AG09309 (cell line): Measurements from ENCODE around the gene DGCR2.
"Not testable (repeated sequence)": the region's sequence is repeated elsewhere in the genome, so short reads cannot be mapped to it uniquely, and the experiment has no call there.

Experiments used
- DNase-seq: peaks from one replicate; pipeline ENCODE4 v3.0.0-alpha.2; 2010; ENCODE audit warnings: low read depth
- H3K4me3 ChIP-seq: 2 replicates; pipeline ENCODE4 v1.5.1; 2011; ENCODE audit warnings: mild to moderate bottlenecking, low read depth, low read length, moderate library complexity; ENCODE audit not compliant: control insufficient read depth
- CTCF ChIP-seq: IDR thresholded peaks from 2 replicates; pipeline ENCODE4 v1.5.1; 2011; ENCODE audit warnings: mild to moderate bottlenecking, low read depth, low read length, inconsistent platforms; ENCODE audit not compliant: insufficient read depth, control insufficient read depth; ENCODE audit errors: missing control alignments

Gene DGCR2

DNA sequence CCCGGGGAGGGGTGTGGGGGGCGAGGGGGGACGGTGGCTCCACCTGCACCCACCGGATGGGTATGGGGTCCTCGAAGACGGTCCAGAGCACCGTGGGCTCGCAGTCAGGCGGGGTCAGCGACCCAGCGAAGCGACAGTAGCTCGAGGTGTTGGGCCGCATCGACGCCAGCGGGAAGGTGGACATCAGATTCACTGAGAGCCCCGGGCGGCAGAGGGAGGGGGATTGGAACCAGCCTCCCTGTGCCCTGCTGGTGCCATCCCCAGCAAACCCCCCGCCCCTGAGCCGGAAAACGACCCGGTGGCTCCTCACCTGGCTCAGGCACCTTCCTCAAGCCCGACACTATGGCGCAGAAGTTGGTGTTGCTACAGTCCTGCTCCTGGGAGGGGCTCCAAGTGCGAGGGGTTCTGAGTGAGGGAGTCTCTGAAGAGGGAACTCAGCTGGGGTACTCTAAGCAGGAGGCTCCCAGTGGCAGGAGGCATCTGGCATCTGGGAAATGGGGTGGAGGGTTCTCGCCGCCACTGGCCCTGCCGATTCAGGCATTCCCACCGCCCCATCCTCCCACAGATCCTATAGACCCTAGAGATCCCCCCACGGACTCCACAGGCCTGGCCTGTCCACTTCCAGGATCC lies 89.9 kb downstream of the DGCR2 start:
- DNase-seq, H3K4me3 ChIP-seq: not testable (repeated sequence)

DNA sequence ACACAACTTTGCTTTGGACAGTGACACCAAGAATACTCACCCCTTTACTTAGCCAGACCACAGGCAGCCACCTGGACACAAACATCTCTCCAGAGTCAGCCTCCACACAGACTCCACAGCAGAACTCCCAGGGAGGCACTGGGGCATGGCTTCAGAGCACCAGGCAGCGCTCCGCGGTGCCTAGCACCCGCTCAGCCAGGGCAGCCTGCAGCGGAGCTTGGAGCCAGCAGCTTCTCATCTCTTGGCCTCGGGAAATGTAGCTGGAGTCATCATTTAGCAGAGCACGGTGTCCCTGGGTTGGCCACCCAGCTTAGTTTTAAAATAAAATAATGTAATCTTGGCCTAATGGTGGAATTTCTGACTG lies 91.3 kb downstream of the DGCR2 start:
- H3K4me3 ChIP-seq, DNase-seq: not testable (repeated sequence)

GRCh38 chr22:19030226-19030888 lies 91.9 kb downstream of the DGCR2 start:
- not testable (repeated sequence) for H3K4me3 ChIP-seq, DNase-seq

GRCh38 chr22:19029113-19030103 lies 92.8 kb downstream of the DGCR2 start:
- DNase-seq, H3K4me3 ChIP-seq: not testable (repeated sequence)

GRCh38 chr22:19028060-19028455 lies 94.2 kb downstream of the DGCR2 start:
- H3K4me3 ChIP-seq, DNase-seq: not testable (repeated sequence)

GRCh38 chr22:19027371-19028059 lies 94.7 kb downstream of the DGCR2 start:
- not testable (repeated sequence) for DNase-seq

DNA sequence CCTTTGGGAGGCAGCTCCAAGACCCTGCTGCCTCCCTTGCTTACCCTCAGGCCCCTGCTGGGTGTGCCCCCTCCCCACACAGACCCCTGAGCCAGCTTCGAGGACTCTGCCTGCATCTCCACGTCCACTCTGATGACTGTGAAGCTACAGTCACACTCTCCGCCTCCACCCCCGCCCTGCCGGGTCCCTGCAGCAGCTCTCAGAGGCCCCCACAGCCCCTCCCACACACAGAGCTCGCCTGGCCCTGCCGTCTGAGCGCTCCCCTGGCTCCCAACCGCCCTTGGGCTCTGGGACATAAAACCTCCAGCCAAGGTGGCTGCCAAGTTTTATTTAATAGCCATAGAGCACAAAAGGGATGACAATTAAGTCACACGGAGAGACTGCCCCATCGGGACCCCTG lies 96.1 kb downstream of the DGCR2 start:
- H3K4me3 ChIP-seq, DNase-seq: not testable (repeated sequence)

More at GRCh38 chr22:19027371-19028059, 94.7 kb downstream of the DGCR2 start:
- H3K4me3 ChIP-seq = not testable (repeated sequence)

- not testable (repeated sequence) for DNase-seq, H3K4me3 ChIP-seq
These were observed 97.2 kb downstream of the DGCR2 start for GRCh38 chr22:19024956-19025489.

GRCh38 chr22:19023931-19024330 lies 98.3 kb downstream of the DGCR2 start:
- not testable (repeated sequence) for DNase-seq, H3K4me3 ChIP-seq

GRCh38 chr22:19022755-19023154 lies 99.5 kb downstream of the DGCR2 start:
- no peak overlapping the region for H3K4me3 ChIP-seq

More at GRCh38 chr22:19022755-19023154, 99.5 kb downstream of the DGCR2 start:
- DNase-seq = no peak
- no peak for TF ChIP-seq CTCF
